ENCODE results near the gene BICRA.

Gene BICRA

GRCh38 chr19:47623921-47624391 lies 15.0 kb downstream of the BICRA start:
- no peak overlapping the region for H2BK12ac ChIP-seq (ENCODE audit: low read length)
- H2BK5ac ChIP-seq (ENCODE audit: low read depth, low read length, poor library complexity) = peak overlapping the region; percentile 22
- H3K79me1 ChIP-seq (ENCODE audit: low read length) = peaks cover 13% of the 10 kb centered on the region
- H4K8ac ChIP-seq (ENCODE audit: low read depth, low read length) = no peak overlapping the region
- H3K9ac ChIP-seq (ENCODE audit: low read length) = no peak overlapping the region
- H3K4ac ChIP-seq (ENCODE audit: low read depth, low read length) = no peak overlapping the region
- no peak overlapping the region for H2AK5ac ChIP-seq (ENCODE audit: low read length)
- H3K27me3 ChIP-seq (ENCODE audit: insufficient read depth, low read length) = no peaks in the 10 kb centered on the region
- H3K9me3 ChIP-seq (ENCODE audit: insufficient read depth, low read depth, low read length) = no peaks in the 10 kb centered on the region
- H3K14ac ChIP-seq (ENCODE audit: low read length) = peak overlapping the region; percentile 26
- H3K4me2 ChIP-seq (ENCODE audit: low read length) = peak overlapping the region; percentile 6
- no peak overlapping the region for H4K91ac ChIP-seq (ENCODE audit: low read depth, low read length)
- H4K12ac ChIP-seq (ENCODE audit: low read depth, low read length) = no peak overlapping the region
- DNase-seq = peak; percentile 86 to 88
- peaks cover 21 to 36% of the 10 kb centered on the region in 2 experiments for H3K4me1 ChIP-seq (ENCODE audit: control insufficient read depth in 1 of 2, insufficient read depth in 2 of 2, low read length in 2 of 2)
- H3K27ac ChIP-seq (ENCODE audit: low read depth, low read length) = peak overlapping the region; percentile 73
- peak overlapping the region; percentile 61 for H3K18ac ChIP-seq (ENCODE audit: low read length)
- no CpG with 5 or more reads among the region's 18 CpGs for WGBS (ENCODE audit: extremely low coverage, insufficient coverage, insufficient read length)
- H3K4me3 ChIP-seq (ENCODE audit: low read depth, low read length) = no peak overlapping the region
- no peak overlapping the region for H2BK120ac ChIP-seq (ENCODE audit: insufficient read depth, low read length, poor library complexity)
- no peak overlapping the region for H2AFZ ChIP-seq (ENCODE audit: insufficient read depth, low read length, poor library complexity)
- no peak overlapping the region for H3K23ac ChIP-seq (ENCODE audit: low read length)
- H3K79me2 ChIP-seq (ENCODE audit: control insufficient read depth, insufficient read depth, low read length, poor library complexity) = peaks cover 20% of the 10 kb centered on the region
- peaks cover 2 to 6% of the 10 kb centered on the region in 2 experiments for H3K36me3 ChIP-seq (ENCODE audit: control insufficient read depth in 1 of 2, insufficient read depth in 2 of 2, low read length in 2 of 2)

- no CpG with 5 or more reads among the region's 7 CpGs for WGBS (ENCODE audit: extremely low coverage, insufficient coverage, insufficient read length)
- Histone ChIP-seq H3K18ac (ENCODE audit: low read length) (peak overlapping the region; percentile 60), H3K4me3 (ENCODE audit: low read depth, low read length) (no peak overlapping the region)
Measured at GRCh38 chr19:47625650-47626049, 16.7 kb downstream of the BICRA start.

GRCh38 chr19:47626238-47626637 lies 17.3 kb downstream of the BICRA start:
- H3K23ac ChIP-seq (ENCODE audit: low read length) = no peak overlapping the region

More at GRCh38 chr19:47625650-47626049, 16.7 kb downstream of the BICRA start:
- Histone ChIP-seq H3K36me3 (ENCODE audit: control insufficient read depth in 1 of 2, insufficient read depth in 2 of 2, low read length in 2 of 2) (peaks cover 2 to 6% of the 10 kb centered on the region in 2 experiments), H3K4me2 (ENCODE audit: low read length) (no peak overlapping the region), H3K79me1 (ENCODE audit: low read length) (peaks cover 11% of the 10 kb centered on the region), H2BK12ac (ENCODE audit: low read length) (no peak overlapping the region), H4K8ac (ENCODE audit: low read depth, low read length) (no peak overlapping the region), H3K27me3 (ENCODE audit: insufficient read depth, low read length) (no peaks in the 10 kb centered on the region), H3K23ac (ENCODE audit: low read length) (no peak overlapping the region), H3K14ac (ENCODE audit: low read length) (no peak overlapping the region), H3K9me3 (ENCODE audit: insufficient read depth, low read depth, low read length) (no peaks in the 10 kb centered on the region), H4K12ac (ENCODE audit: low read depth, low read length) (no peak overlapping the region), H3K4ac (ENCODE audit: low read depth, low read length) (peak overlapping the region; percentile 50), H3K27ac (ENCODE audit: low read depth, low read length) (peak overlapping the region; percentile 21), H4K91ac (ENCODE audit: low read depth, low read length) (peak overlapping the region; percentile 45), H3K9ac (ENCODE audit: low read length) (no peak overlapping the region), H3K4me1 (ENCODE audit: control insufficient read depth in 1 of 2, insufficient read depth in 2 of 2, low read length in 2 of 2) (peaks cover 14 to 28% of the 10 kb centered on the region in 2 experiments), H2BK120ac (ENCODE audit: insufficient read depth, low read length, poor library complexity) (no peak overlapping the region), H2AFZ (ENCODE audit: insufficient read depth, low read length, poor library complexity) (no peak overlapping the region), H2BK5ac (ENCODE audit: low read depth, low read length, poor library complexity) (no peak overlapping the region), H3K79me2 (ENCODE audit: control insufficient read depth, insufficient read depth, low read length, poor library complexity) (peaks cover 19% of the 10 kb centered on the region), H2AK5ac (ENCODE audit: low read length) (peak overlapping the region; percentile 18)
- DNase-seq = no peak

GRCh38 chr19:47628078-47628771 lies 19.3 kb downstream of the BICRA start:
- H3K18ac ChIP-seq (ENCODE audit: low read length) = no peak overlapping the region
- H2AK5ac ChIP-seq (ENCODE audit: low read length) = no peak overlapping the region
- no peak overlapping the region for H3K4me2 ChIP-seq (ENCODE audit: low read length)
- H3K9ac ChIP-seq (ENCODE audit: low read length) = no peak overlapping the region
- no peak overlapping the region for H4K91ac ChIP-seq (ENCODE audit: low read depth, low read length)
- H4K8ac ChIP-seq (ENCODE audit: low read depth, low read length) = no peak overlapping the region
- no peaks in the 10 kb centered on the region for H3K27me3 ChIP-seq (ENCODE audit: insufficient read depth, low read length)
- H4K12ac ChIP-seq (ENCODE audit: low read depth, low read length) = no peak overlapping the region
- H2BK120ac ChIP-seq (ENCODE audit: insufficient read depth, low read length, poor library complexity) = no peak overlapping the region
- H2BK12ac ChIP-seq (ENCODE audit: low read length) = no peak overlapping the region
- H3K27ac ChIP-seq (ENCODE audit: low read depth, low read length) = no peak overlapping the region
- no peak for DNase-seq
- no peaks in the 10 kb centered on the region for H3K9me3 ChIP-seq (ENCODE audit: insufficient read depth, low read depth, low read length)
- H3K36me3 ChIP-seq (ENCODE audit: control insufficient read depth in 1 of 2, insufficient read depth in 2 of 2, low read length in 2 of 2) = peaks cover 2 to 8% of the 10 kb centered on the region in 2 experiments
- whole genome bisulfite sequencing (ENCODE audit: extremely low coverage, insufficient coverage, insufficient read length) = no CpG with 5 or more reads among the region's 4 CpGs
- no peak overlapping the region for H3K14ac ChIP-seq (ENCODE audit: low read length)
- H3K4me1 ChIP-seq (ENCODE audit: control insufficient read depth in 1 of 2, insufficient read depth in 2 of 2, low read length in 2 of 2) = peaks cover 19 to 31% of the 10 kb centered on the region in 2 experiments
- no peak overlapping the region for H2AFZ ChIP-seq (ENCODE audit: insufficient read depth, low read length, poor library complexity)
- peak overlapping the region; percentile 82 for H3K4ac ChIP-seq (ENCODE audit: low read depth, low read length)
- no peak overlapping the region for H2BK5ac ChIP-seq (ENCODE audit: low read depth, low read length, poor library complexity)
- peaks cover 15% of the 10 kb centered on the region for H3K79me2 ChIP-seq (ENCODE audit: control insufficient read depth, insufficient read depth, low read length, poor library complexity)
- no peak overlapping the region for H3K23ac ChIP-seq (ENCODE audit: low read length)
- H3K4me3 ChIP-seq (ENCODE audit: low read depth, low read length) = no peak overlapping the region
- peaks cover 15% of the 10 kb centered on the region for H3K79me1 ChIP-seq (ENCODE audit: low read length)

More at GRCh38 chr19:47626238-47626637, 17.3 kb downstream of the BICRA start:
- Histone ChIP-seq H2BK5ac (ENCODE audit: low read depth, low read length, poor library complexity) (no peak overlapping the region), H3K79me1 (ENCODE audit: low read length) (peaks cover 11% of the 10 kb centered on the region), H4K12ac (ENCODE audit: low read depth, low read length) (no peak overlapping the region), H3K14ac (ENCODE audit: low read length) (no peak overlapping the region), H3K9ac (ENCODE audit: low read length) (peak overlapping the region; percentile 5), H3K4me2 (ENCODE audit: low read length) (no peak overlapping the region), H2BK120ac (ENCODE audit: insufficient read depth, low read length, poor library complexity) (no peak overlapping the region), H3K36me3 (ENCODE audit: control insufficient read depth in 1 of 2, insufficient read depth in 2 of 2, low read length in 2 of 2) (peaks cover 2 to 4% of the 10 kb centered on the region in 2 experiments), H3K27me3 (ENCODE audit: insufficient read depth, low read length) (no peaks in the 10 kb centered on the region), H2AK5ac (ENCODE audit: low read length) (no peak overlapping the region), H3K4me3 (ENCODE audit: low read depth, low read length) (no peak overlapping the region), H4K8ac (ENCODE audit: low read depth, low read length) (no peak overlapping the region), H3K4ac (ENCODE audit: low read depth, low read length) (peak overlapping the region; percentile 50), H3K4me1 (ENCODE audit: control insufficient read depth in 1 of 2, insufficient read depth in 2 of 2, low read length in 2 of 2) (peaks cover 14 to 28% of the 10 kb centered on the region in 2 experiments), H2BK12ac (ENCODE audit: low read length) (no peak overlapping the region), H3K18ac (ENCODE audit: low read length) (peak overlapping the region; percentile 60), H3K9me3 (ENCODE audit: insufficient read depth, low read depth, low read length) (no peaks in the 10 kb centered on the region), H4K91ac (ENCODE audit: low read depth, low read length) (peak overlapping the region; percentile 26), H3K27ac (ENCODE audit: low read depth, low read length) (no peak overlapping the region), H2AFZ (ENCODE audit: insufficient read depth, low read length, poor library complexity) (peak overlapping the region; percentile 17), H3K79me2 (ENCODE audit: control insufficient read depth, insufficient read depth, low read length, poor library complexity) (peaks cover 15% of the 10 kb centered on the region)
- DNase-seq = no peak
- no CpG with 5 or more reads among the region's 8 CpGs for WGBS (ENCODE audit: extremely low coverage, insufficient coverage, insufficient read length)

All from trophoblast cell (in vitro differentiated cells and primary cell).